Bronchial epithelial cell (primary cell): Measurements from ENCODE around the gene ETFDH. TPM values are rescaled to one million over a fixed set of nuclear protein-coding genes. Genes with fewer than 3 reads are reported as not detected.
"Not testable (repeated sequence)": the region's sequence is repeated elsewhere in the genome, so short reads cannot be mapped to it uniquely, and the experiment has no call there.

ENCODE experiments used
- DNase-seq: peaks from one replicate; pipeline ENCODE4 v3.0.0-alpha.2; 2010; ENCODE audit warnings: low read depth
- FAIRE-seq: peaks from 2 replicates; lab custom pipeline; 2011; peaks lifted over from hg19 to GRCh38; lab: Jason Lieb, UNC
- H3K27me3 ChIP-seq: 2 replicates; pipeline ENCODE4 v1.5.1; 2011; ENCODE audit warnings: low read length; ENCODE audit not compliant: control insufficient read depth, insufficient read depth
- H3K36me3 ChIP-seq: 2 replicates; pipeline ENCODE4 v1.5.1; 2011; ENCODE audit warnings: low read length; ENCODE audit not compliant: control insufficient read depth, insufficient read depth
- H3K4me3 ChIP-seq: 2 replicates; pipeline ENCODE4 v1.5.1; 2011; ENCODE audit warnings: mild to moderate bottlenecking, low read depth, low read length, control low read depth
- CTCF ChIP-seq: IDR thresholded peaks from 2 replicates; pipeline ENCODE4 v1.5.1; 2011; ENCODE audit warnings: mild to moderate bottlenecking, moderate library complexity, low read length, control low read depth, inconsistent platforms; ENCODE audit not compliant: insufficient read depth, severe bottlenecking
- total RNA-seq: library from RNA; depleted of rRNA; stranded (reverse); fragments of >200 nt; gene quantifications from 2 replicates; pipeline ENCODE4 v1.2.1, GENCODE V29; 2014

The ETFDH gene
- total RNA-seq, 1 donor from 2014 or later, result 21.9 TPM

- Histone ChIP-seq H3K27me3 (no peaks in the 10 kb centered on the region), H3K4me3 (no peak overlapping the region), H3K36me3 (peaks cover 2% of the 10 kb centered on the region)
- no peak for FAIRE-seq
- DNase-seq, result no peak
- no peak for TF ChIP-seq CTCF
Measured at GRCh38 chr4:158704274-158704673, 32.2 kb downstream of the ETFDH start.

- FAIRE-seq, result no peak
- no peaks in the 10 kb centered on the region for H3K27me3 ChIP-seq
- no peak for TF ChIP-seq CTCF
- no peak for DNase-seq
- peaks cover 2% of the 10 kb centered on the region for H3K36me3 ChIP-seq
- H3K4me3 ChIP-seq, result no peak overlapping the region
Measured at GRCh38 chr4:158710814-158711213, 38.7 kb downstream of the ETFDH start.

DNA sequence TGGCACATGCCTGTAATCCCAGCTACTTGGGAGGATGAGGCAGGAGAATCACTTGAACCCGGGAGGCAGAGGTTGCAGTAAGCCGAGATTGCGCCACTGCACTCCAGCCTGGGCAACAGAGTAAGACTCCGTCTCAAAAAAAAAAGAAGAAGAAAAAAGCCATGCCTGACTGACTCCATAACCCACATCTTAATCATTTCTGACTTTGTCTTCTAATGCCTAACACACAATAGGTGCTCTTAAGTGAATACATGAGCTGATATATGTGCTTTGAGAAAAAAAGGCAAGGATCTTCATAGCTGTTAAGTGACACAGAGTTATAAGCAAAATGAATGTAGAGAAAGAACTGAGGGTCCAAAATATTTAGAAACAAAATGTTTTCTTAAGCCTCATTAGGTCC is 40.5 kb downstream of the ETFDH start:
- not testable (repeated sequence) for DNase-seq, FAIRE-seq, H3K27me3 ChIP-seq, H3K36me3 ChIP-seq, H3K4me3 ChIP-seq

GRCh38 chr4:158714937-158715336 is 42.8 kb downstream of the ETFDH start:
- FAIRE-seq, result no peak
- H3K36me3 ChIP-seq, result peaks cover 6% of the 10 kb centered on the region
- TF ChIP-seq CTCF, result no peak

DNA sequence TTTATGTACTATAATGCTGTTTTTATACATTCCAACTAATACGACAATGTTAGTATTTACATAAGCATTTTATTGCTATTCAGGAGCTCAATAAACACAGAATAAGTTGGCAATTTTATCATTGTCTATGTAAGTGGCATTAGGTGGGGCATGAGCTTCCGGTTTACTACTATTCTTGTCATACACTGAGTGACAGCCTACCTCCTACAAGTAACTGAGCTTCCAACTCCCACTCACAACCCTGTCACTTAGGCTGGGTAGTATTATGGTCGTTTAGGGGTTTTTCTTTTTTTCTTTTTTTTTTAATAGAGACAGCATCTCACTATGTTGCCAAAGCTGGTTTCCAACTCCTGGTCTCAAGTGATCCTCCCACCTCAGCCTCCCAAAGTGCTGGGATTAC is 43.7 kb downstream of the ETFDH start:
- peaks cover 7% of the 10 kb centered on the region for H3K36me3 ChIP-seq
- H3K27me3 ChIP-seq, result no peaks in the 10 kb centered on the region
- no peak for TF ChIP-seq CTCF
- H3K4me3 ChIP-seq, result no peak overlapping the region
- no peak for FAIRE-seq
- no peak for DNase-seq

More at GRCh38 chr4:158714937-158715336, 42.8 kb downstream of the ETFDH start:
- DNase-seq, result no peak
- Histone ChIP-seq H3K4me3 (no peak overlapping the region), H3K27me3 (no peaks in the 10 kb centered on the region)

- Histone ChIP-seq H3K4me3 (no peak overlapping the region), H3K36me3 (peaks cover 10% of the 10 kb centered on the region), H3K27me3 (no peaks in the 10 kb centered on the region)
- TF ChIP-seq CTCF, result no peak
- DNase-seq (no peak), FAIRE-seq (no peak)
Measured at GRCh38 chr4:158721680-158722079, 49.6 kb downstream of the ETFDH start.
